Measurements from ENCODE around the gene SLC30A5. TPM values are rescaled to one million over a fixed set of nuclear protein-coding genes. Genes with fewer than 3 reads are reported as not detected.

The SLC30A5 gene
- total and polyA plus RNA-seq, 2 of the 13 experiments (the other 11 are each of a cell fraction or from before 2014, with no cell fraction given), result 46.0 to 53.6 TPM

- TF ChIP-seq GLMP (CRISPR knock-in tag; IDR thresholded peaks at IDR 0.05; ENCODE audit: borderline replicate concordance), result no peak
- no peak for TF ChIP-seq ZFYVE20 (CRISPR knock-in tag; IDR thresholded peaks at IDR 0.05; ENCODE audit: borderline replicate concordance, low read depth)
- TF ChIP-seq NRL (CRISPR knock-in tag; IDR thresholded peaks at IDR 0.05; ENCODE audit: borderline replicate concordance), result no peak
Measured at GRCh38 chr5:69129413-69129812, 35.6 kb downstream of the SLC30A5 start (continued).

DNA sequence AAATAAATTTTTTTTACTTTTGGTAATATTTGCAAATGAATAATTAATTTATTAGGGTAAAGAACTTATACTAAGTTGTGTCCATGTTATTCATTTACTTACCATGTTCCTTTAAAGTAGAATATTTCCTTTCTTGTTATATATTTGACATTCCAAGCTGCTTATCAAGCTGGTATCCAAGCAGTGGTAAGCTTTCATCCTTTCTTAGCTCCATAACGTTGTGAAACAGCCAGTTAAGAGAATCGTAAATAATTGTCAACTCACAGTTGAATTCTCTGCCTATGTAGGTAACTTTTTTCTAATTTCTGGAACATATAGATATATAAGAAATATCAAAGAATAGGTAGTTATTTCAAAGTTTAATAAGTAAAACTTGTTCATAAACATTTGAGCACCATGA, 36.4 kb downstream of the SLC30A5 start:
- H3K9ac ChIP-seq (ENCODE audit: insufficient read depth, low read depth, low read length), result no peak overlapping the region
- WGBS (ENCODE audit: low lambda C conversion rate), result 80% methylated on average over 2 of the region's 2 CpGs
- no TSS peak for BruUV-seq (replicated peaks)
- no peaks in the 10 kb centered on the region for H3K9me3 ChIP-seq (ENCODE audit: low read length)
- no peaks in the 10 kb centered on the region for H3K4me1 ChIP-seq (ENCODE audit: insufficient read depth, low read length)
- ATAC-seq, result no peak
- H3K4me3 ChIP-seq (replicated peaks in 1 of 3; ENCODE audit: insufficient read depth in 1 of 3, low read depth in 2 of 3, low read length in 3 of 3), result no peak overlapping the region
- ChIA-PET CTCF (ENCODE audit: low intra/inter-chr PET ratio, low total read pairs) (no interaction called here), POLR2A (no interaction called here)
- H4K20me1 ChIP-seq (ENCODE audit: insufficient read depth, low read length), result no peaks in the 10 kb centered on the region
- no peak overlapping the region for H3K27ac ChIP-seq (ENCODE audit: extremely low read length, insufficient read depth, low read length)
- TF ChIP-seq ZNF652 (CRISPR knock-in tag; IDR thresholded peaks at IDR 0.05; ENCODE audit: borderline replicate concordance, low read depth) (no peak), ZNF749 (CRISPR knock-in tag; IDR thresholded peaks at IDR 0.05; ENCODE audit: borderline replicate concordance) (no peak), ZNF225 (CRISPR knock-in tag; IDR thresholded peaks at IDR 0.05) (no peak), ZNF660 (CRISPR knock-in tag; IDR thresholded peaks at IDR 0.05; ENCODE audit: borderline replicate concordance, low read depth) (no peak), ZNF589 (CRISPR knock-in tag; conservative IDR thresholded peaks at IDR 0.05) (no peak), TCF7 (IDR thresholded peaks at IDR 0.05; ENCODE audit: low read depth) (no peak), MTF1 (CRISPR knock-in tag; IDR thresholded peaks at IDR 0.05) (no peak), JUNB (CRISPR knock-in tag; IDR thresholded peaks at IDR 0.05; ENCODE audit: borderline replicate concordance) (no peak), GZF1 (CRISPR knock-in tag; IDR thresholded peaks at IDR 0.05) (no peak), PHF5A (CRISPR knock-in tag; IDR thresholded peaks at IDR 0.05; ENCODE audit: low read depth, unreplicated experiment) (no peak), BORCS8-MEF2B (CRISPR knock-in tag; IDR thresholded peaks at IDR 0.05) (no peak), ISL2 (CRISPR knock-in tag; IDR thresholded peaks at IDR 0.05) (no peak), ZNF326 (CRISPR knock-in tag; IDR thresholded peaks at IDR 0.05; ENCODE audit: borderline replicate concordance) (no peak), HOXD1 (CRISPR knock-in tag; IDR thresholded peaks at IDR 0.05) (no peak), SIX4 (CRISPR knock-in tag; IDR thresholded peaks at IDR 0.05) (no peak), YEATS2 (CRISPR knock-in tag; IDR thresholded peaks at IDR 0.05; ENCODE audit: borderline replicate concordance) (no peak), SUZ12 (IDR thresholded peaks at IDR 0.05; ENCODE audit: low read depth, low read length) (no peak), REPIN1 (CRISPR knock-in tag; IDR thresholded peaks at IDR 0.05; ENCODE audit: borderline replicate concordance, low read depth) (no peak)
- no peak for FAIRE-seq
- intact Hi-C loops (cut with micrococcal nuclease; ENCODE audit: unreplicated experiment), result no loop called here
- peaks cover 0 to 15% of the 10 kb centered on the region in 2 experiments; a peak in 2 of 5 replicates for H3K36me3 ChIP-seq (replicated peaks in 1 of 2; ENCODE audit: control insufficient read depth in 1 of 2, insufficient read depth in 2 of 2, low read length in 2 of 2)
- H3K4me2 ChIP-seq (ENCODE audit: low read depth, low read length), result no peak overlapping the region
- in situ Hi-C loops (cut with HindIII; ENCODE audit: extremely low pct_ligation_motif_present, low pct_unique_long_range_greater_than_20kb), result no loop called here
- no peaks in the 10 kb centered on the region for H3K27me3 ChIP-seq (ENCODE audit: control insufficient read depth in 1 of 2, insufficient read depth in 2 of 2, low read length in 2 of 2)
- DNase-seq (ENCODE audit: low spot score), result no peak
- no peaks in the 10 kb centered on the region for H3K79me2 ChIP-seq (ENCODE audit: insufficient read depth, low read length)
- H2AFZ ChIP-seq (ENCODE audit: low read length), result no peak overlapping the region
